DND-41 (cell line): ENCODE data around the gene PFKFB3.

Source experiments
- ATAC-seq: fragments of 200-7000 bp; cut with Tn5 transposase; 3 replicates; pipeline ENCODE4 v1.9.1; 2021; ENCODE audit warnings: low read depth; ENCODE audit not compliant: insufficient read depth
- DNase-seq: peaks from one replicate; pipeline ENCODE4 v3.0.0-alpha.2; 2020
- H2AFZ ChIP-seq: 2 replicates; pipeline ENCODE4 v1.6.0; 2012; ENCODE audit warnings: low read depth, low read length
- H3K27ac ChIP-seq: 2 replicates; pipeline ENCODE4 v1.5.1; 2012; ENCODE audit warnings: low read length, inconsistent platforms
- H3K27me3 ChIP-seq: fragments of 200-600 bp; sonication (generic); 2 replicates; pipeline ENCODE4 v1.6.0; 2012; ENCODE audit warnings: low read length, mild to moderate bottlenecking, inconsistent platforms; ENCODE audit not compliant: insufficient read depth, poor library complexity
- H3K36me3 ChIP-seq: 2 replicates; pipeline ENCODE4 v1.5.1; 2012; ENCODE audit warnings: low read length, inconsistent platforms; ENCODE audit not compliant: insufficient read depth
- H3K4me1 ChIP-seq: 2 replicates; pipeline ENCODE4 v1.5.1; 2012; ENCODE audit warnings: mild to moderate bottlenecking, low read length; ENCODE audit not compliant: insufficient read depth
- H3K4me2 ChIP-seq: 2 replicates; pipeline ENCODE4 v1.6.0; 2012; ENCODE audit warnings: mild to moderate bottlenecking, moderate library complexity, low read length, inconsistent platforms; ENCODE audit not compliant: insufficient read depth
- H3K4me3 ChIP-seq, 2 experiments: fragments of 200-600 bp in 1 of 2; shearing (Covaris generic) in 1 of 2; 2 replicates each; pipeline ENCODE4 v1.5.1; 2012 to 2016; ENCODE audit warnings: inconsistent platforms in 2 of 2, low read length in 2 of 2, mild to moderate bottlenecking in 2 of 2, low read depth in 1 of 2, moderate library complexity in 1 of 2
- H3K79me2 ChIP-seq: 2 replicates; pipeline ENCODE4 v1.6.0; 2012; ENCODE audit warnings: low read length, inconsistent platforms; ENCODE audit not compliant: insufficient read depth
- H3K9ac ChIP-seq: 2 replicates; pipeline ENCODE4 v1.6.0; 2012; ENCODE audit warnings: low read depth, mild to moderate bottlenecking, inconsistent platforms, low read length, moderate library complexity
- H3K9me3 ChIP-seq: 2 replicates; pipeline ENCODE4 v1.5.1; 2012; ENCODE audit warnings: low read length, moderate library complexity, mild to moderate bottlenecking, inconsistent platforms; ENCODE audit not compliant: insufficient read depth, severe bottlenecking
- H4K20me1 ChIP-seq: 2 replicates; pipeline ENCODE4 v1.6.0; 2012; ENCODE audit warnings: low read length; ENCODE audit not compliant: insufficient read depth
- EZH2 ChIP-seq: IDR thresholded peaks from 3 replicates; pipeline ENCODE4 v1.6.1; 2012; ENCODE audit warnings: borderline replicate concordance, low read depth, mild to moderate bottlenecking, moderate library complexity, low read length, inconsistent platforms; ENCODE audit not compliant: severe bottlenecking
- TF ChIP-seq, protein P1 (sequence below): IDR thresholded peaks from 2 replicates; pipeline ENCODE4 v1.5.1; 2012; ENCODE audit warnings: borderline replicate concordance, low read length, moderate library complexity, mild to moderate bottlenecking; ENCODE audit not compliant: poor library complexity, severe bottlenecking; ENCODE audit errors: extremely low read depth

PFKFB3 gene

GRCh38 chr10:6267941-6268340, 65.2 kb downstream of the PFKFB3 start:
- H2AFZ ChIP-seq, result no peak overlapping the region
- no peaks in the 10 kb centered on the region for H3K36me3 ChIP-seq
- H3K9ac ChIP-seq, result no peak overlapping the region
- H3K27me3 ChIP-seq, result no peaks in the 10 kb centered on the region
- peaks cover 9% of the 10 kb centered on the region for H3K4me1 ChIP-seq
- H3K4me2 ChIP-seq, result no peak overlapping the region
- TF ChIP-seq, protein P1, sequence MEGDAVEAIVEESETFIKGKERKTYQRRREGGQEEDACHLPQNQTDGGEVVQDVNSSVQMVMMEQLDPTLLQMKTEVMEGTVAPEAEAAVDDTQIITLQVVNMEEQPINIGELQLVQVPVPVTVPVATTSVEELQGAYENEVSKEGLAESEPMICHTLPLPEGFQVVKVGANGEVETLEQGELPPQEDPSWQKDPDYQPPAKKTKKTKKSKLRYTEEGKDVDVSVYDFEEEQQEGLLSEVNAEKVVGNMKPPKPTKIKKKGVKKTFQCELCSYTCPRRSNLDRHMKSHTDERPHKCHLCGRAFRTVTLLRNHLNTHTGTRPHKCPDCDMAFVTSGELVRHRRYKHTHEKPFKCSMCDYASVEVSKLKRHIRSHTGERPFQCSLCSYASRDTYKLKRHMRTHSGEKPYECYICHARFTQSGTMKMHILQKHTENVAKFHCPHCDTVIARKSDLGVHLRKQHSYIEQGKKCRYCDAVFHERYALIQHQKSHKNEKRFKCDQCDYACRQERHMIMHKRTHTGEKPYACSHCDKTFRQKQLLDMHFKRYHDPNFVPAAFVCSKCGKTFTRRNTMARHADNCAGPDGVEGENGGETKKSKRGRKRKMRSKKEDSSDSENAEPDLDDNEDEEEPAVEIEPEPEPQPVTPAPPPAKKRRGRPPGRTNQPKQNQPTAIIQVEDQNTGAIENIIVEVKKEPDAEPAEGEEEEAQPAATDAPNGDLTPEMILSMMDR, result no peak
- no peak for TF ChIP-seq EZH2
- ATAC-seq (no peak), DNase-seq (no peak)
- H3K27ac ChIP-seq, result no peak overlapping the region
- H3K9me3 ChIP-seq, result no peaks in the 10 kb centered on the region
- no peaks in the 10 kb centered on the region for H4K20me1 ChIP-seq
- H3K4me3 ChIP-seq, result no peak overlapping the region
- no peaks in the 10 kb centered on the region for H3K79me2 ChIP-seq

- no peak for ATAC-seq
Measured at GRCh38 chr10:6269432-6269831, 66.7 kb downstream of the PFKFB3 start.

DNA sequence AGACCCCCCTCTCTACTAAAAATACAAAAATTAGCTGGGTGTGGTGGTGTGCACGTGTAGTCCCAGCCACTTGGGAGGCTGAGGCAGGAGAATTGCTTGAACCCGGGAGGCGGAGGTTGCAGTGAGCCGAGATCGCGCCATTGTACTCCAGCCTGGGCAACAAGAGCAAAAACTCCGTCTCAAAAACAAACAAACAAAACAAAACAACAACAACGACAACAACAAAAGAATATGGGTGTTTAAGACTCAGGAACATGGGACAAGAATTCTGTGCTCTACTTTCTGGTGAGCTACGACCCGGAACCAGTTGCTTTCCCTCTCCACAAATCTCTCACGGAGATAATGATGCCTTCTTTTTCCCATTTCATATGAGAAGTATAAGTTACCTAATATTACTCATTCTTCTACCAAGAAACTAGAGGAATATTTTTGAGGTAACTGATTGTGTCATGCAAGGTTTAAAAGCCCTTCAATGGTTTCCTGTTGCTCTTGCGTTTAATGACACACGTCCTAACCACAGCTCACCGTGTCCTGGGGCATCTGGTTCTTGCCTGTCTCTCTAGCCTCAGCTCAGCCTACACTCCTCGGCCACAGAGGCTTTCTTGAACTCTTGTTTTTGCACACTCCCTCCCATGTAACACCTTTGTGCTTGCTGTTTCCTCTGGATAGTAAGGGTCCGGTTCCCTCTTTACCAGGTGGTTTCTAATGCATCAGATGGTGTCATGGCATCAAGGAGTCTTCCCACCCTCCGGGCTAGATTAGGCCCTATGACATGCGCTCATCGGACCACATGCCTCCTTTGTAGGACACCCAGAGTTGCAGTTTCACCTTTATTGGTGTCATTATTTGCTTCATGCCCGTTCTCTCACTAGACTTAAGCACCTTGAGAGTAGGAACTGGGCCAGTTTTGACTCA, 67.5 kb downstream of the PFKFB3 start:
- Histone ChIP-seq H3K4me1 (peaks cover 9% of the 10 kb centered on the region), H3K36me3 (no peaks in the 10 kb centered on the region), H2AFZ (no peak overlapping the region), H3K27ac (no peak overlapping the region), H3K79me2 (no peaks in the 10 kb centered on the region), H4K20me1 (no peaks in the 10 kb centered on the region), H3K4me2 (no peak overlapping the region), H3K27me3 (no peaks in the 10 kb centered on the region), H3K9me3 (no peaks in the 10 kb centered on the region), H3K4me3 (no peak overlapping the region), H3K9ac (no peak overlapping the region)
- peak; percentile 37 for DNase-seq
- TF ChIP-seq EZH2, result no peak
- TF ChIP-seq, protein P1, result no peak
- peak; percentile 87 for ATAC-seq

More at GRCh38 chr10:6269432-6269831, 66.7 kb downstream of the PFKFB3 start:
- Histone ChIP-seq H3K36me3 (no peaks in the 10 kb centered on the region), H3K4me1 (peaks cover 9% of the 10 kb centered on the region), H3K9ac (no peak overlapping the region), H3K4me3 (no peak overlapping the region), H3K27ac (no peak overlapping the region), H3K4me2 (no peak overlapping the region), H4K20me1 (no peaks in the 10 kb centered on the region), H2AFZ (no peak overlapping the region), H3K9me3 (no peaks in the 10 kb centered on the region), H3K27me3 (no peaks in the 10 kb centered on the region), H3K79me2 (no peaks in the 10 kb centered on the region)
- TF ChIP-seq EZH2, result no peak
- TF ChIP-seq, protein P1, result no peak
- DNase-seq, result no peak
